ENCODE data around the gene PLCB1. TPM values are rescaled to one million over a fixed set of nuclear protein-coding genes. Genes with fewer than 3 reads are reported as not detected.

PLCB1 gene
- total and polyA plus RNA-seq, 10 of the 15 experiments (the other 5 are each of a cell fraction or from before 2014, with no cell fraction given): 0.05 to 5.3 (median 0.17) TPM; not detected in 1

DNA sequence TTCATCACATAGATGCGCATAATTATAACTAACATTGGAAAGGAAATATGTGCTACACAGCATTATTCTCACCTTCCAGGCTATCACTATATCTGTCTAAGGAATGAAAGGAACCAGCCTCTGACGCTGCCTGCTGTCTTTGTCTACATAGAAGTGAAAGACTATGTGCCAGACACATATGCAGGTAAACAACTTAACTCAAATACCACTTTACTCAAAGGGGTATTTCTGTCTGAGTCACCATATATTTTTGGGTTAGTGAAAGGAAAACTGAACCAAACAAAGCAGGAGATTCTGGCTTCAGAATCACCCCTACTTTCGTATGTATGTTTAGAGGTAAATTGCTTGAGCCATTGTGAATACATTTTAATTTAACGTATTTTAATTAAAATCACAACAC is 608.2 kb downstream of the PLCB1 start (continued):
- TF ChIP-seq ESRRA (IDR thresholded peaks at IDR 0.05; ENCODE audit: low read length) (no peak), SKIL (IDR thresholded peaks at IDR 0.05; ENCODE audit: low read depth, poor library complexity, severe bottlenecking) (peak; percentile 95), E4F1 (IDR thresholded peaks at IDR 0.05; ENCODE audit: borderline replicate concordance, partially characterized antibody) (no peak), RAD51 (IDR thresholded peaks at IDR 0.05) (no peak), SMAD1 (IDR thresholded peaks at IDR 0.05; ENCODE audit: low read depth, partially characterized antibody) (no peak), RUNX3 (IDR thresholded peaks at IDR 0.05; ENCODE audit: low read length) (peak; percentile 63), MEF2B (IDR thresholded peaks at IDR 0.05; ENCODE audit: partially characterized antibody, poor library complexity, severe bottlenecking) (peak; percentile 32), SRF (IDR thresholded peaks at IDR 0.05; ENCODE audit: low read depth in 2 of 2, low read length in 2 of 2) (no peak), IKZF1 (conservative IDR thresholded peaks at IDR 0.05) (no peak; the same call in 1 of the 2 replicates), MYC (IDR thresholded peaks at IDR 0.05; ENCODE audit: insufficient read depth, insufficient read length, insufficient replicate concordance, low read length, severe bottlenecking) (no peak), NRF1 (conservative IDR thresholded peaks at IDR 0.05; ENCODE audit: low read depth, low read length) (no peak), MXI1 (IDR thresholded peaks at IDR 0.05; ENCODE audit: low read depth, low read length) (no peak), CHD2 (IDR thresholded peaks at IDR 0.05; ENCODE audit: borderline replicate concordance, low read depth, low read length) (no peak), PRDM15 (CRISPR knock-in tag; IDR thresholded peaks at IDR 0.05) (no peak), TAF1 (IDR thresholded peaks at IDR 0.05; ENCODE audit: borderline replicate concordance, low read depth, low read length) (no peak), MYB (IDR thresholded peaks at IDR 0.05; ENCODE audit: borderline replicate concordance, low read depth, low read length) (no peak), TCF12 (IDR thresholded peaks at IDR 0.05; ENCODE audit: low read depth, low read length) (no peak)
- TF ChIP-seq, protein P1, sequence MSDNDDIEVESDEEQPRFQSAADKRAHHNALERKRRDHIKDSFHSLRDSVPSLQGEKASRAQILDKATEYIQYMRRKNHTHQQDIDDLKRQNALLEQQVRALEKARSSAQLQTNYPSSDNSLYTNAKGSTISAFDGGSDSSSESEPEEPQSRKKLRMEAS (IDR thresholded peaks at IDR 0.05; ENCODE audit: low read depth, low read length): no peak
- TF ChIP-seq, protein P2, sequence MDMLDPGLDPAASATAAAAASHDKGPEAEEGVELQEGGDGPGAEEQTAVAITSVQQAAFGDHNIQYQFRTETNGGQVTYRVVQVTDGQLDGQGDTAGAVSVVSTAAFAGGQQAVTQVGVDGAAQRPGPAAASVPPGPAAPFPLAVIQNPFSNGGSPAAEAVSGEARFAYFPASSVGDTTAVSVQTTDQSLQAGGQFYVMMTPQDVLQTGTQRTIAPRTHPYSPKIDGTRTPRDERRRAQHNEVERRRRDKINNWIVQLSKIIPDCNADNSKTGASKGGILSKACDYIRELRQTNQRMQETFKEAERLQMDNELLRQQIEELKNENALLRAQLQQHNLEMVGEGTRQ (IDR thresholded peaks at IDR 0.05; ENCODE audit: borderline replicate concordance, low read depth, low read length): no peak
- TF ChIP-seq, protein P3, sequence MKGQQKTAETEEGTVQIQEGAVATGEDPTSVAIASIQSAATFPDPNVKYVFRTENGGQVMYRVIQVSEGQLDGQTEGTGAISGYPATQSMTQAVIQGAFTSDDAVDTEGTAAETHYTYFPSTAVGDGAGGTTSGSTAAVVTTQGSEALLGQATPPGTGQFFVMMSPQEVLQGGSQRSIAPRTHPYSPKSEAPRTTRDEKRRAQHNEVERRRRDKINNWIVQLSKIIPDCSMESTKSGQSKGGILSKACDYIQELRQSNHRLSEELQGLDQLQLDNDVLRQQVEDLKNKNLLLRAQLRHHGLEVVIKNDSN (IDR thresholded peaks at IDR 0.05; ENCODE audit: borderline replicate concordance, extremely low read length, insufficient read depth, low read depth, low read length): no peak
